Measurements from ENCODE around the gene PLA2G2C.

PLA2G2C gene

GRCh38 chr1:20179371-20180128 lies 6.8 kb downstream of the PLA2G2C start:
- no peak for TF ChIP-seq CTCF (IDR thresholded peaks at IDR 0.05; ENCODE audit: borderline replicate concordance, insufficient read depth, low read depth, low read length)
- no peak overlapping the region for H3K4me3 ChIP-seq (ENCODE audit: low read depth, low read length)

- H3K4me3 ChIP-seq (ENCODE audit: low read depth, low read length): no peak overlapping the region
- no peak for TF ChIP-seq CTCF (IDR thresholded peaks at IDR 0.05; ENCODE audit: borderline replicate concordance, insufficient read depth, low read depth, low read length)
These were observed 7.5 kb downstream of the PLA2G2C start for GRCh38 chr1:20178634-20179370.

GRCh38 chr1:20174937-20175666 lies 11.2 kb downstream of the PLA2G2C start:
- no peak for TF ChIP-seq CTCF (IDR thresholded peaks at IDR 0.05; ENCODE audit: borderline replicate concordance, insufficient read depth, low read depth, low read length)
- H3K4me3 ChIP-seq (ENCODE audit: low read depth, low read length): no peak overlapping the region

GRCh38 chr1:20172033-20172590 lies 14.2 kb downstream of the PLA2G2C start:
- no peak for TF ChIP-seq CTCF (IDR thresholded peaks at IDR 0.05; ENCODE audit: borderline replicate concordance, insufficient read depth, low read depth, low read length)

DNA sequence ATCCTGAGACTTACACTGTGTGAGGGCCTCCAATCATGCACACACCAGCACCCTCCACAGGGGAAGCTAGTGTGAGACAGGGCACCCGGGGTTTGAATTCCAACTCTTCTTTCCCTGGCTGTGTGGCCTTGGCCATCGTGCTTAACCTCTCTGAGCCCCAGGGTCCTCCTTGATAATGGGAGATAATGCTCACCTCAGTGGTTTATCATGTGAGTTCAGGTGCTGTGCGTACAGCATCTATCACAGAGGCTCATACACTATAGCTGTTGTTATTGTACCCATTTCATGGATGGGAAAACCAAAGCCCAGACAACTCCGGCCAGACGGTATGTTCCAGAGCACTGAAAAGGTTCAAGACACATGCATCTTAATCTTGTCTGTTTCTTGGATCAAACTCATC lies 16.4 kb downstream of the PLA2G2C start:
- TF ChIP-seq CTCF (IDR thresholded peaks at IDR 0.05; ENCODE audit: borderline replicate concordance, insufficient read depth, low read depth, low read length): no peak
- no peak overlapping the region for H3K4me3 ChIP-seq (ENCODE audit: low read depth, low read length)

More at GRCh38 chr1:20172033-20172590, 14.2 kb downstream of the PLA2G2C start:
- no peak overlapping the region for H3K4me3 ChIP-seq (ENCODE audit: low read depth, low read length)

DNA sequence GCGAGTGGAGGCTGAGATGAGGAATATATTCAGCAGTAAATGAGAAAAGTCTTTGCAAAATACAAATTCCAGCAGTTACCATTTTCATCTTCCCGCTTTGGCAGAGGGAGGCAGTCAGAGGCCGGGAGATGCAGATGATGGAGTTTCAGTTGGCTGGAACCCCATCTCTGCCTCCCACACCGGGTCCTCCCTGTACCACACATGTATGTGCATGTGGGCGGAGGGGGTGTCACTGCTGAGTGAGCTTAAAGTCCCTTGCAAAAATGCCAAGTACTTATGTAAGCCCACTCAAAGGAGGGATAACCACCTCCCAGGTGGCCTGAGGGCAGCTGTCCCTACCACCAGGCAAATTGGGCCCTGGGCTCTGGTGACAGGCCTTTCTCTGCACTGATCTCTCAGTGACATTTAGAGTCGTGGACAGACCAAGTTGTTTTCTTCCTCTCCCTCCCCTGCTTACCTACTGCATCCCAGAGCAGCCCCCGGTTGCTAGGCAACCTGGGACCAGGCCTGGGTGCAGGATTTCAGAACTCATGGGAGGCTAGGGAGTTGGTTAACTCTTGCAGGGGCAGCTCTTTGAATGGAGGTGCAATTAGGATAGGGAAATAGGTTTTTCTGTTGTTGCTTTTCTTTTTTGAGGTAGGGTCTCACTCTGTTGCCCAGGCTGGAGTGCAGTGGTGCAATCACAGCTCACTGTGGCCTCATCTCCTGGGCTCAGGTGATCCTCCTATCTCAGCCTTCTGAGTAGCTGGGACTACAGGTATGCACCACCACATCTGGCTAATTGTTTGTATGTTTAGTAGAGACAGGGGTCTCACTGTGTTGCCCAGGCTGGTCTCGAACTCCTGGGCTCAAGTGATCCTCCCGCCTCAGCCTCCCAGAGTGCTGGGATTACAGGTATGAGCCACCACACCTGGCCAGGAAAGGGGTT lies 17.5 kb downstream of the PLA2G2C start:
- no peak for TF ChIP-seq CTCF (IDR thresholded peaks at IDR 0.05; ENCODE audit: borderline replicate concordance, insufficient read depth, low read depth, low read length)
- no peak overlapping the region for H3K4me3 ChIP-seq (ENCODE audit: low read depth, low read length)
